HEK293T (cell line): ENCODE data around the gene WDR90.

ENCODE experiments used
- HDGF ChIP-seq: fragments of 450-650 bp; IDR thresholded peaks from 2 replicates; pipeline ENCODE4 v1.6.1; 2017; ENCODE audit warnings: antibody characterized with exemption, borderline replicate concordance
- NFRKB ChIP-seq: fragments of 450-650 bp; IDR thresholded peaks from 2 replicates; pipeline ENCODE4 v1.6.1; 2016; ENCODE audit warnings: mild to moderate bottlenecking, moderate library complexity

DNA sequence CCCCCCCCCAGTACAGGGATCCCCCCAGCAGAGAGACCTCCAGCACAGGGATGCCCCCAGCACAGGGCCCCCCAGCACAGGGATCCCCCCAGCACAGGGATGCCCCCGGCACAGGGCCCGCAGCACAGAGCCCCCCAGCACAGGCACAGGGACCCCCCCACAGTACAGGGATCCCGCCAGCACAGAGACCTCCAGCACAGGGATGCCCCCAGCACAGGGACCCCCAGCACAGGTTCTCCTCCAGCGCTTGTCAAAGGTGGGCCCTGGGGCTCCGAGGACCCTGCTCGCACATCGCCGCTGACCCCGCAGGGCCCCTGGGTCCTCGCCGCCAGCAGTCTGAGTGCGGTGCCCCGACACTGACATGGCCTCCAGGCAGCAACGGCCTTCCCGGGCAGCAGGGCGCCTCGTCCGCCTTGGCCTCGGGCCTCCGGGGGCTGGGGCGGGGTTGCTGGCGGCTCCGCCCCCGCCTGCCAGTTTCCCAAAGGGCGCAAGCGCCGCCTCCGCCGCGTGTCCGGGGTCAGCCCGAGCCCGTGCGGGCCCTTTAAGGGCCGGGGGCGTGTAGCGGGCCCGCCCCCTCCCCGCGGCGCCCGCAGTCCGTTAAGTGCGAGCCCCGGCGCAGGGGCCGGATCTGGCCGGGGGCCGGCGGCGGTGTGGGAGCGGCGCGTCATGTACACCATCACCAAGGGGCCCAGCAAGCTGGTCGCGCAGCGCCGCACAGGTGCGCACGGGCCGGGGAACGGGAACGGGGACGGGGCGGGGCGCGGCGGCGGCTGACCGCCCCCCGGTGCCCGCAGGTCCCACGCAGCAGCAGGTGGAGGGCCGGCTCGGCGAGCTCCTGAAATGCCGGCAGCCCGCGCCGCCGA lies 7.6 kb upstream of the WDR90 start, which contains the start of gene MCRIP2:
- TF ChIP-seq HDGF (no peak), NFRKB (no peak)
